ENCODE results near the gene GIT2.

GIT2 gene

DNA sequence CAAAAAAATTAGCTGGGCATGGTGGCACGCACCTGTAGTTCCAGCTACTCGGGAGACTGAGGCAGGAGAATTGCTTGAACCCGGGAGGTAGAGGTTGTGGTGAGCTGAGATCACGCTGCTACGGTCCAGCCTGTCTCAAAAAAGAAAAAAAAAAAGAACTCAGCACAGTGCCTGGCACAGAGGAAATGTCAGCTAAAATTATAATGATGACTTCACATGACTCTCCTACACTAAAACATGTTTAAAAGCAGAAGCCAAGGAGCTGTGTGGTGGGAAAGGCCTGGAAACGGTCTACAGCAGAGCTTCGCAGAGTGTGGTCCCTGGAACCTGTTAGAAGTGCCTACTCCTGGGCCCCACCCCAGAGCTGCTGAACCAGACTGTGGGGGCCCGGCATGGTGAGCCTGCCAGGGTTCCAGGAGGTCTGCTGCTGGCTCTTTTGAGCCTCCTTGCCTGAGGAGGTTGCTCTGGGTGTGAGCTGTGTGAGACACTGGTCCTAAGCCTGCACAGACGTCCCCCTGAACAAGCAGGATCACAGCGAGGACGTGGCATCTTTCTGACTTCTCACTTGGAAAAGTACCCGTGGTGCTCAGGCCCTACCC, 68.0 kb downstream of the GIT2 start (continued):
- TF ChIP-seq, protein P1, sequence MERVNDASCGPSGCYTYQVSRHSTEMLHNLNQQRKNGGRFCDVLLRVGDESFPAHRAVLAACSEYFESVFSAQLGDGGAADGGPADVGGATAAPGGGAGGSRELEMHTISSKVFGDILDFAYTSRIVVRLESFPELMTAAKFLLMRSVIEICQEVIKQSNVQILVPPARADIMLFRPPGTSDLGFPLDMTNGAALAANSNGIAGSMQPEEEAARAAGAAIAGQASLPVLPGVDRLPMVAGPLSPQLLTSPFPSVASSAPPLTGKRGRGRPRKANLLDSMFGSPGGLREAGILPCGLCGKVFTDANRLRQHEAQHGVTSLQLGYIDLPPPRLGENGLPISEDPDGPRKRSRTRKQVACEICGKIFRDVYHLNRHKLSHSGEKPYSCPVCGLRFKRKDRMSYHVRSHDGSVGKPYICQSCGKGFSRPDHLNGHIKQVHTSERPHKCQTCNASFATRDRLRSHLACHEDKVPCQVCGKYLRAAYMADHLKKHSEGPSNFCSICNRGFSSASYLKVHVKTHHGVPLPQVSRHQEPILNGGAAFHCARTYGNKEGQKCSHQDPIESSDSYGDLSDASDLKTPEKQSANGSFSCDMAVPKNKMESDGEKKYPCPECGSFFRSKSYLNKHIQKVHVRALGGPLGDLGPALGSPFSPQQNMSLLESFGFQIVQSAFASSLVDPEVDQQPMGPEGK (CRISPR knock-in tag; IDR thresholded peaks at IDR 0.05; ENCODE audit: borderline replicate concordance) = no peak

DNA sequence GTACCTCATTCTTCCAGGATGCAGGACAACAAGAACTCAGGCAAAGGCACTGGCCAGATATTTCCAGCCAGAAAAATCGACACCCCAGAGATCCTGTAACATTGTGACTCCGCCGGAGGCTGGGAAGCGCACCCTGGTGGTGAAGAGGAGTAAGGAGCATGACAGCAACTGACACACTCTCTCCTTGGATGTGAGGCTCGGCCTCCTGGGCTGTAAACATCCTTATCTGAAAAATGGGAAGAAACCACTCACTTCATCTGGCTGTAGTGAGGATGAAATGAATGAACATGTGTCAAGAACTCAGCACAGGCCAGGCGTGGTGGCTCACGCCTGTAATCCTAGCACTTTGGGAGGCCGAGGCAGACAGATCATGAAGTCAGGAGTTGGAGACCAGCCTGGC, 68.5 kb downstream of the GIT2 start:
- peak; percentile 76 for ATAC-seq
- no peak for TF ChIP-seq ZFP3 (CRISPR knock-in tag; IDR thresholded peaks at IDR 0.05)
- TF ChIP-seq SNAI2 (CRISPR knock-in tag; IDR thresholded peaks at IDR 0.05) = no peak
- TF ChIP-seq, protein P2, sequence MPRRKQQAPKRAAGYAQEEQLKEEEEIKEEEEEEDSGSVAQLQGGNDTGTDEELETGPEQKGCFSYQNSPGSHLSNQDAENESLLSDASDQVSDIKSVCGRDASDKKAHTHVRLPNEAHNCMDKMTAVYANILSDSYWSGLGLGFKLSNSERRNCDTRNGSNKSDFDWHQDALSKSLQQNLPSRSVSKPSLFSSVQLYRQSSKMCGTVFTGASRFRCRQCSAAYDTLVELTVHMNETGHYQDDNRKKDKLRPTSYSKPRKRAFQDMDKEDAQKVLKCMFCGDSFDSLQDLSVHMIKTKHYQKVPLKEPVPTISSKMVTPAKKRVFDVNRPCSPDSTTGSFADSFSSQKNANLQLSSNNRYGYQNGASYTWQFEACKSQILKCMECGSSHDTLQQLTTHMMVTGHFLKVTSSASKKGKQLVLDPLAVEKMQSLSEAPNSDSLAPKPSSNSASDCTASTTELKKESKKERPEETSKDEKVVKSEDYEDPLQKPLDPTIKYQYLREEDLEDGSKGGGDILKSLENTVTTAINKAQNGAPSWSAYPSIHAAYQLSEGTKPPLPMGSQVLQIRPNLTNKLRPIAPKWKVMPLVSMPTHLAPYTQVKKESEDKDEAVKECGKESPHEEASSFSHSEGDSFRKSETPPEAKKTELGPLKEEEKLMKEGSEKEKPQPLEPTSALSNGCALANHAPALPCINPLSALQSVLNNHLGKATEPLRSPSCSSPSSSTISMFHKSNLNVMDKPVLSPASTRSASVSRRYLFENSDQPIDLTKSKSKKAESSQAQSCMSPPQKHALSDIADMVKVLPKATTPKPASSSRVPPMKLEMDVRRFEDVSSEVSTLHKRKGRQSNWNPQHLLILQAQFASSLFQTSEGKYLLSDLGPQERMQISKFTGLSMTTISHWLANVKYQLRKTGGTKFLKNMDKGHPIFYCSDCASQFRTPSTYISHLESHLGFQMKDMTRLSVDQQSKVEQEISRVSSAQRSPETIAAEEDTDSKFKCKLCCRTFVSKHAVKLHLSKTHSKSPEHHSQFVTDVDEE (CRISPR knock-in tag; IDR thresholded peaks at IDR 0.05) = no peak
- no peak for TF ChIP-seq PPARA (CRISPR knock-in tag; IDR thresholded peaks at IDR 0.05; ENCODE audit: borderline replicate concordance)
- no peak for TF ChIP-seq CSDC2 (CRISPR knock-in tag; IDR thresholded peaks at IDR 0.05)
- no peak for TF ChIP-seq GLIS3 (CRISPR knock-in tag; IDR thresholded peaks at IDR 0.05)
- TF ChIP-seq, protein P3, sequence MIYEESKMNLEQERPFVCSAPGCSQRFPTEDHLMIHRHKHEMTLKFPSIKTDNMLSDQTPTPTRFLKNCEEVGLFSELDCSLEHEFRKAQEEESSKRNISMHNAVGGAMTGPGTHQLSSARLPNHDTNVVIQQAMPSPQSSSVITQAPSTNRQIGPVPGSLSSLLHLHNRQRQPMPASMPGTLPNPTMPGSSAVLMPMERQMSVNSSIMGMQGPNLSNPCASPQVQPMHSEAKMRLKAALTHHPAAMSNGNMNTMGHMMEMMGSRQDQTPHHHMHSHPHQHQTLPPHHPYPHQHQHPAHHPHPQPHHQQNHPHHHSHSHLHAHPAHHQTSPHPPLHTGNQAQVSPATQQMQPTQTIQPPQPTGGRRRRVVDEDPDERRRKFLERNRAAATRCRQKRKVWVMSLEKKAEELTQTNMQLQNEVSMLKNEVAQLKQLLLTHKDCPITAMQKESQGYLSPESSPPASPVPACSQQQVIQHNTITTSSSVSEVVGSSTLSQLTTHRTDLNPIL (CRISPR knock-in tag; IDR thresholded peaks at IDR 0.05; ENCODE audit: low read depth) = no peak
- TF ChIP-seq BACH2 (CRISPR knock-in tag; IDR thresholded peaks at IDR 0.05; ENCODE audit: borderline replicate concordance) = no peak
- TF ChIP-seq ARNTL (CRISPR knock-in tag; IDR thresholded peaks at IDR 0.05; ENCODE audit: borderline replicate concordance, low read depth) = no peak
- TF ChIP-seq ISL1 (CRISPR knock-in tag; IDR thresholded peaks at IDR 0.05) = no peak
- TF ChIP-seq OSR1 (CRISPR knock-in tag; IDR thresholded peaks at IDR 0.05) = no peak
- no peak for TF ChIP-seq ZFP30 (CRISPR knock-in tag; IDR thresholded peaks at IDR 0.05)
- TF ChIP-seq RARB (CRISPR knock-in tag; IDR thresholded peaks at IDR 0.05) = no peak

DNA sequence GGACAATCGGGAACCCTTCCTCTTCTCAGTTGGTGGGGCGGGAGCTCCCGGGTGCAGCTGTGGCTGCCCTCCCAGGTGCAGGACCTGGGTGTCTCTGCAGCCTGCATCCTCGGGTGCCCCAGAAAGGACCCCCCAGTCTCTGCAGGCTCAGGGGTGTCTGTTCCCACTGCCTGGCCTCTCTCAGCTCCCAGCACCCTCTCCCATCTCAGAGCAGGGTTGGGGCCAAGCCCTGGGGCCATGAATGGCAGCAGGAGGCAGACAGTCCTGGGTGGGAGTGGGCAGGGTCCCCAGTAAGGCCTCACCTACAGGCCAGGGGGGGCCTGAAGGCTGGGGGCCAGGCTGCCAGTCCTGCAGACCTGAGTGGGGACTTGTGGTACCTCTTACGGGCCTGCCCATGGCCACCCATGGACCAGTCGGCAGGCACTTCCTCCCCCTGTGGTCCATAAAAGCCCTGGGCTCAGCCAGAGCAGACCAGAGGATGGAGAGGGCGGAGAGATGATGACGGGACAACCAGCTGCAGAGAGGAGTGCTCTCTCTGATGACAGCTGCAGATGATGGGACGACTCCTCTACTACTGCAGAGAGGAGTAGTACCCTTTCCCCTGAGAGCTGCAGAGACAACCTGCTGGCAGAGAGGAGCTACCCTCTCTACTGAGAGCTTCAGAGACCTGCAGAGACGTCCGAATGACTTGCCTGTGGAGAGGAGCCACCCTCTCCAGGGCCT, 69.5 kb downstream of the GIT2 start:
- TF ChIP-seq BACH2 (CRISPR knock-in tag; IDR thresholded peaks at IDR 0.05; ENCODE audit: borderline replicate concordance) (no peak), ZNF70 (CRISPR knock-in tag; IDR thresholded peaks at IDR 0.05) (no peak)
- no peak for ATAC-seq

DNA sequence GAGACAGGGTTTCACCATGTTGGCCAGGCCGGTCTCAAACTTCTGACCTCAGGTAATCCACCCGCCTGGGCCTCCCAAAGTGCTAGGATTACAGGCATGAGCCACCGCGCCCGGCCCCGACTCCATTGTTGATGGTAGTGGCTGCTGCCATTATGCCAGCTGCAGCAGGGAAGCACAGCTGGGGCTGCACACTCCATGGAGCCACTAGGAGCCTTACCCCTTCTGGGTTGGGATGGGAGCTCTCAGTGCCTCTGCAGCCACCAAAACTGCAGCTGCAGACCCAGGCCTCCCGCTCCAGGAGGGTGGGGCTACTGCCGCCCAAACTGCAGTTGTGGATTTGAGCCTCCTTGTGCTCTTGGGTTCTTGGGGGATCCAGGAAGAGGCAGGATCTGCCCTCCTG, 70.2 kb downstream of the GIT2 start:
- TF ChIP-seq GLIS3 (CRISPR knock-in tag; IDR thresholded peaks at IDR 0.05) (no peak), ZNF8 (CRISPR knock-in tag; IDR thresholded peaks at IDR 0.05) (no peak), CSDC2 (CRISPR knock-in tag; IDR thresholded peaks at IDR 0.05) (no peak), SNAI2 (CRISPR knock-in tag; IDR thresholded peaks at IDR 0.05) (no peak), ZC3H10 (CRISPR knock-in tag; IDR thresholded peaks at IDR 0.05) (no peak), ARNTL (CRISPR knock-in tag; IDR thresholded peaks at IDR 0.05; ENCODE audit: borderline replicate concordance, low read depth) (no peak), TCF4 (CRISPR knock-in tag; IDR thresholded peaks at IDR 0.05; ENCODE audit: borderline replicate concordance) (no peak), PPARA (CRISPR knock-in tag; IDR thresholded peaks at IDR 0.05; ENCODE audit: borderline replicate concordance) (no peak), ISL1 (CRISPR knock-in tag; IDR thresholded peaks at IDR 0.05) (no peak), RARB (CRISPR knock-in tag; IDR thresholded peaks at IDR 0.05) (no peak)
- TF ChIP-seq, protein P2 (CRISPR knock-in tag; IDR thresholded peaks at IDR 0.05) = no peak
- TF ChIP-seq, protein P4, sequence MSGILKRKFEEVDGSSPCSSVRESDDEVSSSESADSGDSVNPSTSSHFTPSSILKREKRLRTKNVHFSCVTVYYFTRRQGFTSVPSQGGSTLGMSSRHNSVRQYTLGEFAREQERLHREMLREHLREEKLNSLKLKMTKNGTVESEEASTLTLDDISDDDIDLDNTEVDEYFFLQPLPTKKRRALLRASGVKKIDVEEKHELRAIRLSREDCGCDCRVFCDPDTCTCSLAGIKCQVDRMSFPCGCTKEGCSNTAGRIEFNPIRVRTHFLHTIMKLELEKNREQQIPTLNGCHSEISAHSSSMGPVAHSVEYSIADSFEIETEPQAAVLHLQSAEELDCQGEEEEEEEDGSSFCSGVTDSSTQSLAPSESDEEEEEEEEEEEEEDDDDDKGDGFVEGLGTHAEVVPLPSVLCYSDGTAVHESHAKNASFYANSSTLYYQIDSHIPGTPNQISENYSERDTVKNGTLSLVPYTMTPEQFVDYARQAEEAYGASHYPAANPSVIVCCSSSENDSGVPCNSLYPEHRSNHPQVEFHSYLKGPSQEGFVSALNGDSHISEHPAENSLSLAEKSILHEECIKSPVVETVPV (CRISPR knock-in tag; IDR thresholded peaks at IDR 0.05) = no peak
- TF ChIP-seq, protein P1 (CRISPR knock-in tag; IDR thresholded peaks at IDR 0.05; ENCODE audit: borderline replicate concordance) = no peak
- no peak for ATAC-seq

Measured in SK-N-SH treated with all-trans-retinoic acid at 6 μM for 48 hours (cell line).